HUES6 (cell line): ENCODE measurements around the gene SMNDC1.

Experiments used
- H3K27ac ChIP-seq: 2 replicates; pipeline ENCODE4 v1.7.0; 2013; ENCODE audit warnings: low read depth, mild to moderate bottlenecking, low read length, inconsistent platforms
- H3K27me3 ChIP-seq: 2 replicates; pipeline ENCODE4 v1.6.1; 2013; ENCODE audit warnings: low read length; ENCODE audit not compliant: control insufficient read depth, insufficient read depth
- H3K36me3 ChIP-seq: 2 replicates; pipeline ENCODE4 v1.6.1; 2013; ENCODE audit warnings: low read length; ENCODE audit not compliant: control insufficient read depth, insufficient read depth
- H3K4me1 ChIP-seq: 2 replicates; pipeline ENCODE4 v1.6.1; 2013; ENCODE audit warnings: low read length; ENCODE audit not compliant: control insufficient read depth, insufficient read depth
- H3K4me3 ChIP-seq: 2 replicates; pipeline ENCODE4 v1.5.1; 2013; ENCODE audit warnings: low read depth, low read length
- H3K9ac ChIP-seq: one replicate; pipeline ENCODE4 v1.6.1; 2013; ENCODE audit warnings: mild to moderate bottlenecking, low read length
- H3K9me3 ChIP-seq: 2 replicates; pipeline ENCODE4 v1.6.1; 2013; ENCODE audit warnings: low read depth, low read length; ENCODE audit not compliant: control insufficient read depth, insufficient read depth

Gene SMNDC1

DNA sequence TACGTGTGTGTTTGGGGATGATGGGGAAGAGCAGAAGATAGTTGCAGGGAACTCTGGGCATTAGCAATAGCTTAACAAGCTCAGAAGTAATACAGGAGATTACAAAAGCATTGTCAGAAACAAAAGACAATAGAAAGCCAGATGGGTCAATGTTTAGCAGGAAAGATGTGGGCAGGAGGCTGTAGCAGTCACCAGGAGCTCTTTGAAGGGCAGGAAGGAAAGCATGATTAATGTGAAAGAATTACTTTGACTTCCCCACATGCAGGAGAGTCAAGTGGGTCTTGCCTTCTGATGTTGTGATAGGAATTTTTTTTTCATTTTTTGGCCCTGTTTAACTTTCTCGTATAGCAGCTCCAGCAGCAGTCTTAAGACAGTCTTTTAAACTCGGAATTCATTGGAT lies 6.0 kb upstream of the SMNDC1 start:
- no peak overlapping the region for H3K27ac ChIP-seq
- peaks cover 6% of the 10 kb centered on the region for H3K4me1 ChIP-seq
- H3K36me3 ChIP-seq: no peaks in the 10 kb centered on the region
- H3K9me3 ChIP-seq: no peaks in the 10 kb centered on the region
- no peak overlapping the region for H3K9ac ChIP-seq
- no peaks in the 10 kb centered on the region for H3K27me3 ChIP-seq
- no peak overlapping the region for H3K4me3 ChIP-seq

DNA sequence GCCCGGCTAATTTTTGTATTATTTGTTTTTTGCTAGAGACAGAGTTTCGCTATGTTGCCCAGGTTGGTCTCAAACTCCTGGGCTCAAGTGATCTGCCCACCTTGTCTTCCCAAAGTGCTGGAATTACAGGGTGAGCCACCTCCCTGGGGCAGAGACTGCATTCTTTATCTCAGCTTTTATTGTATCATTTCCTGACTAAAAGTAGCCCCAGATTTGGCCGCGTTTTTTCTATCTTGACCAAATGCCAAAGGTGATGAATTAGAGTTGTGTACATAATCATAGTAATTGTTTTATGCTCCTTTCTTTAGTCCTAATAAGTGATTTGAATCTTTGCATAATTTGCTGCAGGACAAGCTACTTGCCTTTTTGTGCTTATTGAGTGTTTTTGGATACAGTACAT lies 3.1 kb upstream of the SMNDC1 start:
- H3K4me3 ChIP-seq: no peak overlapping the region
- H3K27me3 ChIP-seq: no peaks in the 10 kb centered on the region
- H3K9me3 ChIP-seq: no peaks in the 10 kb centered on the region
- H3K4me1 ChIP-seq: peaks cover 16% of the 10 kb centered on the region
- H3K36me3 ChIP-seq: peaks cover 12% of the 10 kb centered on the region
- no peak overlapping the region for H3K9ac ChIP-seq
- H3K27ac ChIP-seq: no peak overlapping the region

DNA sequence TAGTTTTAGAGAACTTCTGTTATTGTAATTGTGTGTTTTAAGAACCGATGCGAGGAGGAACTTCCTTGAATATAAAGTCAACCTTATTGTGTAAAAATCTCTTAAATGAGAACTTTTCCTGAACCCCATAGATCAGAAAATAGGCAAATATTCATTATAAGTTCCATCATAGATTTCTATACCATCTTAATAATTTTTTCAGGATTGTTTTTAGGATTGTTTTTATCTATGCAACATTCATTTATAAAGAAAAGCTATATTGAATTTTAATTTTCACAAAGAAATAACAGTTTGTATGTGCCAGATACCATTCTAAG lies 1.7 kb upstream of the SMNDC1 start:
- Histone ChIP-seq H3K4me1 (peaks cover 12% of the 10 kb centered on the region), H3K4me3 (no peak overlapping the region), H3K9me3 (no peaks in the 10 kb centered on the region), H3K27ac (no peak overlapping the region), H3K9ac (no peak overlapping the region), H3K27me3 (no peaks in the 10 kb centered on the region), H3K36me3 (peaks cover 26% of the 10 kb centered on the region)

DNA sequence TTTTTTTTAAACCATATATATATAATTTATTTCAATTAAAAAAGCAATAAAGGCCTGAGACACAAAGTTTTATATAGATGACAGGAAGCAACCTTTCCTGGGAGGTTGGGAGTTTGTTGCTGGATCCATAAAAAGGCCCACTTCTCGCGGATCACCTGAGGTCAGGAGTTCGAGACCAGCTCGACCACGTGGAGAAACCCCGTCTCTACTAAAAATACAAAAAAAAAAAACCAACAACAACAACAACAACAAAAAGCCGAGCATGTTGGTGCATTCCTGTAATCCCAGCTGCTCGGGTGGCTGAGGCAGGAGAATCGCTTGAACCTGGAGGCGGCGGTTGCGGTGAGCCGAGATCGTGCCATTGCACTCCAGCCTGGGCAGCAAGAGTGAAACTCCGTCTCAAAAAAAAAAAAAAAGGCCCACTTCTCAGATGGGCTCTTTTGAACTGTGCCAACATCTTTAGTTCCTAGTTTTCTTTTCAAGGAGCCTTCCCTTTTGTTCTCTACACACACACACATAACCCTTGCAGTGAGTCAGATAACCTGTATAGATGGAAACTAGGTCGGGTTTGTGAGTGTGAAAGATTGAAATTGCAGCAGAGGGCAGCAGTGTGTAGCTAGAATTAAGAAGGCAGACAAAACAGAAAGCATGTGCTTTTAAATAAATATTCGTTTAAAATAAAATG lies 1.2 kb upstream of the SMNDC1 start:
- H3K27me3 ChIP-seq: no peaks in the 10 kb centered on the region
- no peaks in the 10 kb centered on the region for H3K9me3 ChIP-seq
- 0 out of 2 replicates have a peak overlapping the region, but pooled peaks have one; percentile 8 for H3K4me3 ChIP-seq
- H3K9ac ChIP-seq: peak overlapping the region; percentile 50
- no peak overlapping the region for H3K27ac ChIP-seq
- peaks cover 31% of the 10 kb centered on the region for H3K36me3 ChIP-seq
- peaks cover 12% of the 10 kb centered on the region for H3K4me1 ChIP-seq

DNA sequence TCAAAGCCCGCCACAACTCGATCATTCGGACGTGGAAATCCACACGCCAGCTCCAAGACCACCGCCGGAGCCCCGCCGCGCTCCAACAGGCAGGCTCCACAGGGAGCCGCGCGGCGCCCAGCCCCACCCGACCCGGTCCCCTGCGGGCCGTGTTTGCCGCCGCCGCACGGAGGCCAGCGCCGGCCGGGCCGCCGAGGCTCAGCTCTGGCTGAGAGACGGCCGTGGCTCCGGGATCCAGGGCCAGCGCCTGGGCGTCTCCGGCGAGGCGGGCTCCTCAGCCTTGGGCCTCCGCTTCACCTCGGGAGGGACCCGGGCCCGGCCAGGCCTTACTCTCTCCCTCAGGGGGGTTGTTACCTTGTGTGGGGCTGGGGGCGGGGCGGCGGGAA lies 333 bp downstream of the SMNDC1 start:
- Histone ChIP-seq H3K4me3 (peak overlapping the region; percentile 87), H3K9ac (peak overlapping the region; percentile 87), H3K9me3 (no peaks in the 10 kb centered on the region), H3K27ac (peak overlapping the region; percentile 96), H3K4me1 (peaks cover 12% of the 10 kb centered on the region), H3K27me3 (no peaks in the 10 kb centered on the region), H3K36me3 (peaks cover 45% of the 10 kb centered on the region)

DNA sequence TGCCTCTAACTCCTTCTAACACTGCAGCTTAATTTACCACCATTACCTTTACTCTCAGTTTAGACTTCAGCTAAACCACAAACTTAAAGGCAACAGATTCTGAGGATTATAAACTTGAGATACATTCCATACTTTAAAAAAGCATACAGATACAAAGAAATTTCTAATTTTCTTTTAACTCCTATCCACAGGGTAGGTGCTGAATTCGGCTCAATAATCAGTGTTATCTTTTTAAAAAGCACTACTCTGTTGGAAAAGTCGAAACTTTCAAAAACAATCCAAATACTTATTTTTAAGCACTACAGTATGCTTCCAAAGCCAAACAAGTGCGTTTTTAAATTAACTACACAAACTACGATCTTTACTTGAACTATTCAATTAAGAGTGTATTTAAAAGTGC lies 1.0 kb downstream of the SMNDC1 start:
- peak overlapping the region; percentile 96 for H3K27ac ChIP-seq
- peak overlapping the region; percentile 87 for H3K4me3 ChIP-seq
- H3K4me1 ChIP-seq: peaks cover 12% of the 10 kb centered on the region
- peaks cover 52% of the 10 kb centered on the region for H3K36me3 ChIP-seq
- peak overlapping the region; percentile 87 for H3K9ac ChIP-seq
- H3K27me3 ChIP-seq: no peaks in the 10 kb centered on the region
- no peaks in the 10 kb centered on the region for H3K9me3 ChIP-seq

DNA sequence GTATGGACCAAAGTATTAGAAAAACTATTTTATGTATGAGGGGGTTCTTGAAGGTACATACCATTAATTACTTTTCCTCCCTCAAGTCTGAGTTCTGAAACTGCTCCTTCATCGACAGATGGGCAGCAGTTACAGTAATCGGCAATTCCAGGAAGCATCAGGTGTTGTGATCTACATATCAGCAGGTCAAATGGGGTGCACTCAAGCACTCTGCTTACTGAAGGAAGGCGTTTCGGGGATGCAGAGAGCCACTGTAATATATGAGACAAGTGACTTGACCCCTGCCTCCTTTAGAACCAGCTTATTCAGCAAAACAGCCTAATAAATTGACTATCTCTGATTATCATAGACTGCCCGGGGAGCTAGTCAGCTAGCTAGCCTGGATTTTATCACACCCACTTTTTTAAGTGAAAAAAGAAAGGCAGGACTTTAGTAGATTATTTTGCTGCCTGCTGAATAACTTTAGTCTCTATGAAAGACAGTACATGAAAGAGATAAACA lies 4.2 kb downstream of the SMNDC1 start:
- H3K36me3 ChIP-seq: peaks cover 84% of the 10 kb centered on the region
- no peak overlapping the region for H3K4me3 ChIP-seq
- H3K27ac ChIP-seq: no peak overlapping the region
- no peak overlapping the region for H3K9ac ChIP-seq
- no peaks in the 10 kb centered on the region for H3K9me3 ChIP-seq
- H3K4me1 ChIP-seq: peaks cover 11% of the 10 kb centered on the region
- no peaks in the 10 kb centered on the region for H3K27me3 ChIP-seq

DNA sequence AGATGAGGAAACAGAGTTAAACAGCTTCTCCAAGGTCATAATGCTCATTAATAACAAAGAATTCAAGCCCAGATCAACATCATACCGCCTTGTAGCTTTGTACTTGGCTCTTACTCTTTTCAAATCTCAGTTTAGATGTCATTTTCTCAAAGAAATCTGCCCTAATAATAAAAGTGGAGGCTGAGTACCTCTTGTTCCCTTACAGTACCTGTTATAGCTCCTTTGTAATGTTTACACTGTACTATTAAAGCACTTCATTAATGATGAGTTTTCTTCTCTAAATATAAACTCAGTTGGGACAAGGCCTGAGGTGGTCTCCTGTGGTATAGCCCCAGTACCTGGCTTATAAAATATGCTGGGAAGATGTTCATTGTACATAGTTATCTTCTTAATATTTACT lies 7.8 kb downstream of the SMNDC1 start:
- Histone ChIP-seq H3K4me1 (no peaks in the 10 kb centered on the region), H3K9ac (no peak overlapping the region), H3K9me3 (no peaks in the 10 kb centered on the region), H3K27me3 (no peaks in the 10 kb centered on the region), H3K36me3 (peaks cover 99% of the 10 kb centered on the region), H3K27ac (0 out of 2 replicates have a peak overlapping the region, but pooled peaks have one; percentile 24), H3K4me3 (no peak overlapping the region)

DNA sequence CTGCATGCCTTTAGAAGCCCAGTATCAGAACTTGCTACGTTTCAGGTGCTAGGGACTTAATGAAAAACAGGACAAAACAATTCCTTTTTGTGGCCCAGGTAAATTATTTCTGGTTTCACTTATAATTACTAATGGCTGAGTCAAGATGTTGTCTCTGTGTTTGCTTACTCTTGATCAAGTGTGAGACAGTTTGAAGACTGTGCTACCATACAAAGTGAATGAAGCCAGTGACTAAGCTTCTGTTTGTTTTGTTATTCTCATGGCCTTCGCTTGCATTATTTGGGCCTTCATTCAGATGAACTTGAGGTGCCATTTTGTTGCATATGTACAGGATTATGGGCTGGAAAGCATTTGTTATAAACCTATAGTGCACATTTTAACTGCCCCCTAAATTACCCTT lies 17.9 kb downstream of the SMNDC1 start:
- peaks cover 45% of the 10 kb centered on the region for H3K36me3 ChIP-seq
- H3K27me3 ChIP-seq: no peaks in the 10 kb centered on the region
- no peak overlapping the region; the same call in 1 of the 2 replicates for H3K27ac ChIP-seq
- H3K9ac ChIP-seq: no peak overlapping the region
- H3K4me3 ChIP-seq: no peak overlapping the region
- no peaks in the 10 kb centered on the region for H3K9me3 ChIP-seq
- H3K4me1 ChIP-seq: peaks cover 17% of the 10 kb centered on the region

DNA sequence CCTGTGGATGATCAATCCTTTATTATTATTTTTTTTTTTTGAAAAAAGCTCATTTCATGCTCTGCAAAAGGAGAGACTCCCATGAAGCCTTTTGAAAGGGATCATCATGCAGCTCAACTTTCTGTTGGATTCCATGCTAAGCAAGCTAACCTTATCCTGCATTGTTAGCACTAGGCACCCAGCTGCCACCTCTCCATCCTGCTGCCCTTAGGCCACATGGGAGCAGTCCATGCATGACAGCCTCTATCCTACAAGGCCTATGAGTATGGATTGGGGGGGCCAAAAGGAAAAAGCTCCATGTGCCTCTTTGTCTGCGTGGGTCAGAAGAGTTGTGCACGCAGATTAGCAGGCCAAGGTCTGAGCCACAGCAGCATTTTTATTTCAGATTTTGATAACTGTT lies 19.2 kb downstream of the SMNDC1 start:
- Histone ChIP-seq H3K36me3 (peaks cover 32% of the 10 kb centered on the region), H3K9ac (no peak overlapping the region), H3K4me3 (no peak overlapping the region), H3K9me3 (no peaks in the 10 kb centered on the region), H3K27ac (no peak overlapping the region), H3K4me1 (peaks cover 17% of the 10 kb centered on the region), H3K27me3 (no peaks in the 10 kb centered on the region)

DNA sequence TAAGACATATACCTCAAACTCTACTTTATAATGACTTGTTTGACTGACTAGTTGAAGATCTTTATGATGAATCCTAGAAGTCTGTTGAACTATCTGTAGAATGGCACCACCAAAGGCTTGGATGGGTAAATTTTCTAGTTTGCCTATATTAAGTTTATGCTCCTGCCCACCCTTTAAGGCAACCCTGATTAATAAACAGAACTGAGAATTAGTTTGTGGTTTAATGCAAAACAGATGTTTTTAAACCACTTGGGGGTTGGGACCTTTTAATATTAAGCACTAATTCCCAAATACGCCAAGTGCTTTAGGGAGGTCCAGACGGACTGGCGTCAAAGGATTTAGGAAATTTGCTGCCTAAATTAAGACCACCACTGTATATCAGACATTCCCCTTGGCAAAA lies 20.5 kb downstream of the SMNDC1 start:
- H3K9me3 ChIP-seq: no peaks in the 10 kb centered on the region
- peaks cover 23% of the 10 kb centered on the region for H3K36me3 ChIP-seq
- H3K27ac ChIP-seq: no peak overlapping the region
- no peak overlapping the region for H3K9ac ChIP-seq
- H3K4me1 ChIP-seq: peaks cover 17% of the 10 kb centered on the region
- H3K27me3 ChIP-seq: no peaks in the 10 kb centered on the region
- H3K4me3 ChIP-seq: no peak overlapping the region
